Measurements from ENCODE around the gene CBY1.
"Not testable (repeated sequence)": the region's sequence is repeated elsewhere in the genome, so short reads cannot be mapped to it uniquely, and the experiment has no call there.

DNA sequence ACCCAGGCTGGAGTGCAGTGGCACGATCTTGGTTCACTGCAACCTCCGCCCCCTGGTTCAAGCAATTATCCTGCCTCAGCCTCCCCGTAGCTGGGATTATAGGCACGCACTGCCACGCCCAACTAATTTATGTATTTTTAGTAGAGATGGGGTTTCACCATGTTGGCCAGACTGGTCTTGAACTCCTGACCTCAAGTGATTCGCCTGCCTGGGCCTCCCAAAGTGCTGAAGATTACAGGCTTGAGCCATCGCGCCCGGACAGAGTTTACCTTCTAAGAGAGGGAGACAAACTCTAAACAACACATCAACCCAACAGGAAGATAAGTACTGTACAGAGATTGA is 41.4 kb upstream of the CBY1 start:
- not testable (repeated sequence) for TF ChIP-seq CTCF (conservative IDR thresholded peaks at IDR 0.05; ENCODE audit: low read length); EZH2phosphoT487 (IDR thresholded peaks at IDR 0.05; ENCODE audit: borderline replicate concordance)
